ENCODE results near the gene ZNF768.

DNA sequence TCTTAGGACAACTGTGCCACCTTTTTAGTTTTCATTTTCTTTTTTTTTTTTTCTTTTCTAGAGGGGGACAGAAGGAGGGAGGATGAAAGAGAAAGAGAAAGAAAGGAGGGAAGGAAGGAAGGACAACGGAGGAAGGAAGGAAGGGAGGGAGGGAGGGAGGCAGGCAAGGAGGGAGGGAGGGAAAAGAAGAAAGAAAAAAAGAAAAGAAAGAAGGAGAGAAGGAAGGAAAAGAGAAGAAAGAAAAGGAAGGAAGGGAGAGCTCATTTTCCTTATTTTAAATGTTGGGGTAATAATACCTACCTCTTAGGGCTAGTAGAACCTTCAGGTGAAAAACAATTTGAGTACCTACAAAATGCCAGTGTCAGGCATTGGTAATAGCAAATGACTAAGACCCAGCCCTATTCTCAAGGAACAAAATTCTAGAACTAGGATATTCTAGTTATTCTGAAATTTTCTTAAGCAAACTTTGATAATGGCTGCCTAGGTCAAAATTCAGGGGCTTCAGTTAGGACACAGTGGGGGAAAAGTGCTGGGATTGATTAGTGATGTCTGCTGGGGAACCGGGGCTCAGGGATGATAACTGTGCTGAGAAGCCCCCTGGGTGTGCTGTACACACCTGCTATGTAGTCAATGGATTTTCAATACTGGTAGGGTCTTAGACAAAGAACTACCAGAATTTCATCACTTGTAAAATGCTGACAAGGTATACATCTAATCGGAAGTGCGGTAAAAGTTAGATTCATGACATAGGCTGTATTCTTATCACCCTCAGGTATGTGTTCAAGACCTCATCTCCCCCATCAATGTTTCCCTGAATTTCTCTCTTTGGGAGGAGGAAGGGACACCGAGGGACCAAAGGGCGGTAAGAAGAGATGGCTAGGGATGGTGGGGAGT lies 22.7 kb downstream of the ZNF768 start:
- no peak for TF ChIP-seq POLR2A (IDR thresholded peaks at IDR 0.05)
- TF ChIP-seq, protein P1, sequence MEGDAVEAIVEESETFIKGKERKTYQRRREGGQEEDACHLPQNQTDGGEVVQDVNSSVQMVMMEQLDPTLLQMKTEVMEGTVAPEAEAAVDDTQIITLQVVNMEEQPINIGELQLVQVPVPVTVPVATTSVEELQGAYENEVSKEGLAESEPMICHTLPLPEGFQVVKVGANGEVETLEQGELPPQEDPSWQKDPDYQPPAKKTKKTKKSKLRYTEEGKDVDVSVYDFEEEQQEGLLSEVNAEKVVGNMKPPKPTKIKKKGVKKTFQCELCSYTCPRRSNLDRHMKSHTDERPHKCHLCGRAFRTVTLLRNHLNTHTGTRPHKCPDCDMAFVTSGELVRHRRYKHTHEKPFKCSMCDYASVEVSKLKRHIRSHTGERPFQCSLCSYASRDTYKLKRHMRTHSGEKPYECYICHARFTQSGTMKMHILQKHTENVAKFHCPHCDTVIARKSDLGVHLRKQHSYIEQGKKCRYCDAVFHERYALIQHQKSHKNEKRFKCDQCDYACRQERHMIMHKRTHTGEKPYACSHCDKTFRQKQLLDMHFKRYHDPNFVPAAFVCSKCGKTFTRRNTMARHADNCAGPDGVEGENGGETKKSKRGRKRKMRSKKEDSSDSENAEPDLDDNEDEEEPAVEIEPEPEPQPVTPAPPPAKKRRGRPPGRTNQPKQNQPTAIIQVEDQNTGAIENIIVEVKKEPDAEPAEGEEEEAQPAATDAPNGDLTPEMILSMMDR (IDR thresholded peaks at IDR 0.05), result no peak

Measured in uterus (tissue), 2 donors.